Measurements from ENCODE around the gene CXCL9. TPM values are rescaled to one million over a fixed set of nuclear protein-coding genes. Genes with fewer than 3 reads are reported as not detected.
A peak's percentile ranks its signal among the peaks of the same experiment; 100 is the strongest.

CXCL9 gene
- total and polyA plus RNA-seq, 7 donors, result 0.03 to 0.51 (median 0.14) TPM

GRCh38 chr4:76022031-76022430 is 14.7 kb upstream of the CXCL9 start:
- Histone ChIP-seq H3K9me3 (no peaks in the 10 kb centered on the region), H3K27ac (no peak overlapping the region), H3K4me3 (no peak overlapping the region), H3K27me3 (ENCODE audit: insufficient read depth in 3 of 3, low read length in 2 of 3) (no peaks in the 10 kb centered on the region), H3K36me3 (ENCODE audit: insufficient read depth in 1 of 2, low read depth in 1 of 2) (no peaks in the 10 kb centered on the region), H3K4me1 (no peaks in the 10 kb centered on the region)
- 85 to 90% (median 88%) methylated on average over 4 of the region's 4 CpGs for WGBS, 3 donors
- intact Hi-C loops (cut with DNase I), result no loop called here
- DNase-seq (no peak), ATAC-seq (no peak)
- TF ChIP-seq CTCF (IDR thresholded peaks at IDR 0.05), result no peak

- no peak overlapping the region for H3K4me3 ChIP-seq
- ATAC-seq (no peak), DNase-seq (no peak)
- intact Hi-C loops (cut with DNase I), result no loop called here
- H3K36me3 ChIP-seq (ENCODE audit: insufficient read depth in 1 of 2, low read depth in 1 of 2), result no peaks in the 10 kb centered on the region
- H3K27me3 ChIP-seq (ENCODE audit: insufficient read depth in 3 of 3, low read length in 2 of 3), result no peaks in the 10 kb centered on the region
- no peaks in the 10 kb centered on the region for H3K4me1 ChIP-seq
- H3K27ac ChIP-seq, result no peak overlapping the region
- H3K9me3 ChIP-seq, result no peaks in the 10 kb centered on the region
- 91 to 98% (median 93%) methylated on average over 3 of the region's 3 CpGs for WGBS, 3 donors
- TF ChIP-seq CTCF (IDR thresholded peaks at IDR 0.05), result no peak
Observed at GRCh38 chr4:76017056-76017686, 9.9 kb upstream of the CXCL9 start.

- H3K27me3 ChIP-seq (ENCODE audit: insufficient read depth in 3 of 3, low read length in 2 of 3), result no peaks in the 10 kb centered on the region
- ATAC-seq, result no peak
- WGBS, 3 donors, result 58 to 71% (median 65%) methylated on average over 2 of the region's 2 CpGs
- H3K36me3 ChIP-seq (ENCODE audit: insufficient read depth in 1 of 2, low read depth in 1 of 2), result no peaks in the 10 kb centered on the region
- no peak overlapping the region for H3K4me3 ChIP-seq
- no peaks in the 10 kb centered on the region for H3K9me3 ChIP-seq
- no peaks in the 10 kb centered on the region for H3K4me1 ChIP-seq
- DNase-seq, result no peak
- intact Hi-C loops (cut with DNase I), result no loop called here
- H3K27ac ChIP-seq, result no peak overlapping the region
- no peak for TF ChIP-seq CTCF (IDR thresholded peaks at IDR 0.05)
Observed at GRCh38 chr4:76016393-76016792, 9.1 kb upstream of the CXCL9 start.

- no peak for TF ChIP-seq CTCF (IDR thresholded peaks at IDR 0.05)
- Histone ChIP-seq H3K9me3 (no peaks in the 10 kb centered on the region), H3K4me3 (no peak overlapping the region), H3K4me1 (no peaks in the 10 kb centered on the region), H3K27ac (no peak overlapping the region), H3K36me3 (ENCODE audit: insufficient read depth in 1 of 2, low read depth in 1 of 2) (no peaks in the 10 kb centered on the region), H3K27me3 (ENCODE audit: insufficient read depth in 3 of 3, low read length in 2 of 3) (no peaks in the 10 kb centered on the region)
- 26 to 33% (median 28%) methylated on average over 1 of the region's 1 CpG for whole genome bisulfite sequencing, 3 donors
- intact Hi-C loops (cut with DNase I), result no loop called here
- DNase-seq (no peak), ATAC-seq (no peak)
Observed at GRCh38 chr4:76013540-76013939, 6.2 kb upstream of the CXCL9 start.

GRCh38 chr4:76012388-76012801 is 5.1 kb upstream of the CXCL9 start:
- Histone ChIP-seq H3K27ac (peak overlapping the region; percentile 56), H3K4me1 (no peaks in the 10 kb centered on the region), H3K27me3 (ENCODE audit: insufficient read depth in 3 of 3, low read length in 2 of 3) (no peaks in the 10 kb centered on the region), H3K36me3 (ENCODE audit: insufficient read depth in 1 of 2, low read depth in 1 of 2) (no peaks in the 10 kb centered on the region), H3K9me3 (no peaks in the 10 kb centered on the region), H3K4me3 (no peak overlapping the region)
- DNase-seq, result no peak
- no peak for TF ChIP-seq CTCF (IDR thresholded peaks at IDR 0.05)
- 11 to 27% (median 26%) methylated on average over 1 of the region's 1 CpG for WGBS, 3 donors
- intact Hi-C loops (cut with DNase I), result no loop called here
- ATAC-seq, result no peak

All from psoas muscle (tissue), 8 donors.